Mesenchymal stem cell (in vitro differentiated cells and primary cell): Measurements from ENCODE around the gene UPK1B.

ENCODE experiments used
- DNase-seq: peaks from one replicate; pipeline ENCODE4 v3.0.0-alpha.2; 2013
- H2AFZ ChIP-seq: one replicate; pipeline ENCODE4 v1.6.1; 2013; ENCODE audit warnings: low read depth, mild to moderate bottlenecking, control low read depth, inconsistent platforms, low read length, moderate library complexity
- H2AK5ac ChIP-seq: 2 replicates; pipeline ENCODE4 v1.6.1; 2013; ENCODE audit warnings: low read length, moderate library complexity, mild to moderate bottlenecking, inconsistent platforms; ENCODE audit not compliant: severe bottlenecking
- H2BK120ac ChIP-seq: one replicate; pipeline ENCODE4 v1.6.1; 2013; ENCODE audit warnings: low read depth, mild to moderate bottlenecking, inconsistent platforms, low read length, moderate library complexity
- H2BK12ac ChIP-seq, 2 experiments: one replicate each; pipeline ENCODE4 v1.6.1; 2013; ENCODE audit warnings: inconsistent platforms in 2 of 2, low read length in 2 of 2, mild to moderate bottlenecking in 2 of 2, moderate library complexity in 2 of 2, control low read depth in 1 of 2
- H2BK15ac ChIP-seq: one replicate; pipeline ENCODE4 v1.6.1; 2013; ENCODE audit warnings: mild to moderate bottlenecking, low read depth, inconsistent platforms; ENCODE audit not compliant: poor library complexity, severe bottlenecking
- H2BK5ac ChIP-seq: 2 replicates; pipeline ENCODE4 v1.6.1; 2013; ENCODE audit warnings: low read depth, mild to moderate bottlenecking, low read length, control low read depth, inconsistent platforms; ENCODE audit not compliant: poor library complexity, severe bottlenecking
- H3K14ac ChIP-seq, 2 experiments: one replicate each; pipeline ENCODE4 v1.6.1; 2013; ENCODE audit warnings: inconsistent platforms in 2 of 2, low read length in 2 of 2, control low read depth in 1 of 2, mild to moderate bottlenecking in 1 of 2, moderate library complexity in 1 of 2
- H3K18ac ChIP-seq, 2 experiments: one replicate each; pipeline ENCODE4 v1.6.1; 2013; ENCODE audit warnings: inconsistent platforms in 2 of 2, low read length in 2 of 2, control low read depth in 1 of 2, low read depth in 1 of 2, mild to moderate bottlenecking in 1 of 2
- H3K23ac ChIP-seq, 2 experiments: one replicate each; pipeline ENCODE4 v1.6.1; 2013; ENCODE audit warnings: inconsistent platforms in 2 of 2, low read length in 2 of 2, mild to moderate bottlenecking in 2 of 2, moderate library complexity in 2 of 2, control low read depth in 1 of 2
- H3K27ac ChIP-seq: 2 replicates; pipeline ENCODE4 v1.5.1; 2013; ENCODE audit warnings: mild to moderate bottlenecking, moderate library complexity, low read length, control low read depth, inconsistent platforms; ENCODE audit not compliant: poor library complexity, severe bottlenecking
- H3K27me3 ChIP-seq, 2 experiments: 2 replicates each; pipeline versions ENCODE4 v1.6.1 to v1.7.0; 2013; ENCODE audit warnings: low read length in 2 of 2, mild to moderate bottlenecking in 2 of 2, moderate library complexity in 2 of 2, control low read depth in 1 of 2, inconsistent platforms in 1 of 2; ENCODE audit not compliant: control insufficient read depth in 1 of 2, insufficient read depth in 1 of 2
- H3K36me3 ChIP-seq, 2 experiments: 2 replicates each; pipeline versions ENCODE4 v1.6.1 to v1.7.0; 2013; ENCODE audit warnings: low read length in 2 of 2, control low read depth in 1 of 2, inconsistent platforms in 1 of 2, low read depth in 1 of 2, mild to moderate bottlenecking in 1 of 2; ENCODE audit not compliant: insufficient read depth in 2 of 2, control insufficient read depth in 1 of 2
- H3K4ac ChIP-seq, 2 experiments: one replicate each; pipeline ENCODE4 v1.6.1; 2013; ENCODE audit warnings: inconsistent platforms in 2 of 2, low read length in 2 of 2, mild to moderate bottlenecking in 2 of 2, moderate library complexity in 2 of 2, control low read depth in 1 of 2, low read depth in 1 of 2
- H3K4me1 ChIP-seq: 2 replicates; pipeline ENCODE4 v1.6.1; 2013; ENCODE audit warnings: low read depth, low read length, control low read depth; ENCODE audit not compliant: control insufficient read depth, insufficient read depth
- H3K4me2 ChIP-seq: 2 replicates; pipeline ENCODE4 v1.6.1; 2013; ENCODE audit warnings: low read length, mild to moderate bottlenecking, inconsistent platforms; ENCODE audit not compliant: poor library complexity, severe bottlenecking
- H3K4me3 ChIP-seq, 2 experiments: 2 replicates each; pipeline versions ENCODE4 v1.5.1 to v1.7.0; 2013; ENCODE audit warnings: low read length in 2 of 2, mild to moderate bottlenecking in 2 of 2, control low read depth in 1 of 2, low read depth in 1 of 2; ENCODE audit not compliant: insufficient read depth in 1 of 2
- H3K79me1 ChIP-seq: replicated peaks from 2 replicates; pipeline ENCODE4 v1.6.1; 2013; ENCODE audit warnings: mild to moderate bottlenecking, control low read depth, low read length, inconsistent platforms; ENCODE audit not compliant: poor library complexity, severe bottlenecking
- H3K9ac ChIP-seq: 2 replicates; pipeline ENCODE4 v1.7.0; 2013; ENCODE audit warnings: mild to moderate bottlenecking, low read length, moderate library complexity
- H3K9me3 ChIP-seq: 2 replicates; pipeline ENCODE4 v1.7.0; 2013; ENCODE audit warnings: mild to moderate bottlenecking, low read length; ENCODE audit not compliant: control insufficient read depth
- H4K8ac ChIP-seq: one replicate; pipeline ENCODE4 v1.6.1; 2013; ENCODE audit warnings: inconsistent platforms, mild to moderate bottlenecking, low read length, moderate library complexity
- H4K91ac ChIP-seq: one replicate; pipeline ENCODE4 v1.6.1; 2013; ENCODE audit warnings: mild to moderate bottlenecking, low read length, inconsistent platforms
- WGBS: methylation state at CpG from one replicate; pipeline ENCODE4 v1.1.7; 2013; ENCODE audit warnings: mixed read lengths; 5-methylcytosine and 5-hydroxymethylcytosine counted together

The UPK1B gene

GRCh38 chr3:119149484-119149883, 23.9 kb upstream of the UPK1B start:
- peak; percentile 30 for DNase-seq
- H3K4me3 ChIP-seq, result no peak overlapping the region
- no peak overlapping the region for H2AK5ac ChIP-seq
- no peak overlapping the region for H3K23ac ChIP-seq
- H4K91ac ChIP-seq, result no peak overlapping the region
- H2BK120ac ChIP-seq, result no peak overlapping the region
- no peaks in the 10 kb centered on the region for H3K36me3 ChIP-seq
- H2BK12ac ChIP-seq, result no peak overlapping the region
- no peaks in the 10 kb centered on the region for H3K79me1 ChIP-seq
- no peak overlapping the region for H3K18ac ChIP-seq
- H3K14ac ChIP-seq, result no peak overlapping the region
- H3K27ac ChIP-seq, result no peak overlapping the region
- H3K9me3 ChIP-seq, result peaks cover 6% of the 10 kb centered on the region
- H2BK15ac ChIP-seq, result no peak overlapping the region
- no peaks in the 10 kb centered on the region for H3K27me3 ChIP-seq
- H3K4ac ChIP-seq, result no peak overlapping the region
- no peak overlapping the region for H3K9ac ChIP-seq
- no peak overlapping the region for H2BK5ac ChIP-seq
- peaks cover 3% of the 10 kb centered on the region for H3K4me1 ChIP-seq
- H2AFZ ChIP-seq, result no peak overlapping the region
- H3K4me2 ChIP-seq, result no peak overlapping the region
- H4K8ac ChIP-seq, result no peak overlapping the region
- WGBS, result 23% methylated on average over 1 of the region's 4 CpGs

- Histone ChIP-seq H3K4ac (no peak overlapping the region), H3K4me2 (no peak overlapping the region), H3K4me1 (no peaks in the 10 kb centered on the region), H3K23ac (no peak overlapping the region), H3K9me3 (peaks cover 9% of the 10 kb centered on the region), H4K91ac (no peak overlapping the region), H3K79me1 (no peaks in the 10 kb centered on the region), H2BK120ac (no peak overlapping the region), H3K36me3 (no peaks in the 10 kb centered on the region), H3K27ac (no peak overlapping the region), H2AK5ac (no peak overlapping the region), H3K4me3 (no peak overlapping the region), H3K9ac (no peak overlapping the region), H2BK15ac (no peak overlapping the region), H2BK5ac (no peak overlapping the region), H4K8ac (no peak overlapping the region), H3K27me3 (no peaks in the 10 kb centered on the region), H3K14ac (no peak overlapping the region), H2BK12ac (no peak overlapping the region), H3K18ac (no peak overlapping the region), H2AFZ (no peak overlapping the region)
- DNase-seq, result no peak
Measured at GRCh38 chr3:119156868-119157267, 16.5 kb upstream of the UPK1B start.

DNA sequence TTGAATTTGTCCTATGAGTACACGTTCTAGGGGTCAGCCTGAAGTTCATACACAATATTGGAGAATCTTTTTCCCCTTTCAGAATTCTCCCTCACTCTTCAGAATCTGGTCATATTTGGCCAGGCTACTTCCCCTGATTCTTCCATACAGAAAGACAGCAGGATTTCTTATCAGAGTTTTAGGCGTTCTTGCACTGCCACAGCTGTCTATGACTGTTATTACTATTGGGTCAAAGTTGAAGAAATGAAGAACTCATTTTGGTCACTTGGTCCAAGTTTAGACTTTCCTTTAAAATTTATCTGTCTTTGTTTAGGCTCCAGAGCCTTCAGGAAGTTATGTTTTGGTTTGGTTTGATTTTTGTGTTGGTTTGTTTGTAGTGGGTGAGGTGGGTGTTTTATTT, 15.4 kb upstream of the UPK1B start:
- no peak overlapping the region for H3K4ac ChIP-seq
- no peak overlapping the region for H3K4me3 ChIP-seq
- H3K4me1 ChIP-seq, result no peaks in the 10 kb centered on the region
- no peak overlapping the region for H2BK5ac ChIP-seq
- H2AK5ac ChIP-seq, result no peak overlapping the region
- no peak overlapping the region for H3K27ac ChIP-seq
- no peak overlapping the region for H4K8ac ChIP-seq
- no peak overlapping the region for H3K14ac ChIP-seq
- no peaks in the 10 kb centered on the region for H3K27me3 ChIP-seq
- H2BK120ac ChIP-seq, result no peak overlapping the region
- no peak overlapping the region for H4K91ac ChIP-seq
- no peak overlapping the region for H2BK15ac ChIP-seq
- no peak overlapping the region for H2BK12ac ChIP-seq
- H2AFZ ChIP-seq, result no peak overlapping the region
- H3K9me3 ChIP-seq, result peaks cover 8% of the 10 kb centered on the region
- 78% methylated on average over 2 of the region's 2 CpGs for WGBS
- H3K23ac ChIP-seq, result no peak overlapping the region
- no peak overlapping the region for H3K9ac ChIP-seq
- no peak for DNase-seq
- no peaks in the 10 kb centered on the region for H3K79me1 ChIP-seq
- no peak overlapping the region for H3K4me2 ChIP-seq
- no peaks in the 10 kb centered on the region for H3K36me3 ChIP-seq
- H3K18ac ChIP-seq, result no peak overlapping the region

DNA sequence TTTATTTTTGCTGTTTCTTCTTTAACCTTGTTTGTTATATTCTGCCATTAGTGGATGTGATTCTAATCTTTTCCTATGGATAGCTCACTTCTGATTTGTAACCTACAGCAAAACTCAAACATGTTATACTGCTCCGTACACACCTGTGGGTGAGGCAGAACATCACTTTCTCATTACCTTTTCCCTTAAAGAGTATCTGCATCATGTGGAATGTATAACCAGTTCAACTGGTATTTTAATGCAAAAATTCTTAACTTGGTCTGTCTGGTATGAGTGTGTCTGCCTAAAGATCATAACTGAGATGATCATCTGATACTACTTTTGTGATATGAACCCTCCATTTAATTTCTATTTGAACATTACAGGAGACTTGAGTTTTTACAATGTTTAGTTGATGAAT, 13.0 kb upstream of the UPK1B start:
- Histone ChIP-seq H3K23ac (no peak overlapping the region), H3K4me1 (no peaks in the 10 kb centered on the region), H3K4ac (no peak overlapping the region), H4K91ac (no peak overlapping the region), H2BK15ac (no peak overlapping the region), H3K9me3 (peaks cover 3% of the 10 kb centered on the region), H4K8ac (no peak overlapping the region), H3K27ac (no peak overlapping the region), H3K36me3 (no peaks in the 10 kb centered on the region), H3K27me3 (no peaks in the 10 kb centered on the region), H2BK120ac (no peak overlapping the region), H3K14ac (no peak overlapping the region), H2AK5ac (no peak overlapping the region), H2BK5ac (no peak overlapping the region), H3K4me3 (no peak overlapping the region), H2AFZ (no peak overlapping the region), H2BK12ac (no peak overlapping the region), H3K4me2 (no peak overlapping the region), H3K79me1 (no peaks in the 10 kb centered on the region), H3K9ac (no peak overlapping the region), H3K18ac (no peak overlapping the region)
- DNase-seq, result no peak
- 83% methylated on average over 1 of the region's 1 CpG for WGBS
